Mammary epithelial cell (primary cell): Measurements from ENCODE around the gene GNG10.

Experiments
- CTCF ChIP-seq, 2 donors: IDR thresholded peaks in 1 of 2; conservative IDR thresholded peaks in 1 of 2; 2 replicates each; pipeline ENCODE4 v1.5.1; 2011 to 2012; ENCODE audit warnings: inconsistent platforms in 2 of 2, low read length in 2 of 2, mild to moderate bottlenecking in 2 of 2, control low read depth in 1 of 2, low read depth in 1 of 2; ENCODE audit not compliant: insufficient read depth in 1 of 2; ENCODE audit errors: extremely low read depth in 1 of 2
- EZH2 ChIP-seq: IDR thresholded peaks from 2 replicates; pipeline ENCODE4 v1.6.1; 2012; ENCODE audit warnings: low read length, inconsistent platforms, borderline replicate concordance

GRCh38 chr9:111658943-111659342, 2.5 kb upstream of the GNG10 start:
- TF ChIP-seq CTCF (conservative IDR thresholded peaks at IDR 0.05 in 1 of 2, IDR thresholded peaks at IDR 0.05 in 1 of 2; ENCODE audit: extremely low read depth in 1 of 2, insufficient read depth in 1 of 2, low read depth in 1 of 2, low read length in 2 of 2): no peak
- no peak for TF ChIP-seq EZH2
